ENCODE measurements around the gene RNF214.
A peak's percentile ranks its signal among the peaks of the same experiment; 100 is the strongest.

RNF214 gene

GRCh38 chr11:117313828-117314768 lies 81.6 kb downstream of the RNF214 start:
- H3K36me3 ChIP-seq (ENCODE audit: insufficient read depth, low read length) = no peaks in the 10 kb centered on the region
- no peaks in the 10 kb centered on the region for H3K9me2 ChIP-seq (replicated peaks; ENCODE audit: low read depth, low read length)
- no peak overlapping the region for H2AFZ ChIP-seq (ENCODE audit: low read length)
- TF ChIP-seq EZH2phosphoT487 (IDR thresholded peaks at IDR 0.05; ENCODE audit: borderline replicate concordance) = no peak
- TF ChIP-seq CTCF (conservative IDR thresholded peaks at IDR 0.05; ENCODE audit: low read length) = no peak
- no peaks in the 10 kb centered on the region for H4K20me1 ChIP-seq (ENCODE audit: insufficient read depth, low read length, poor library complexity, severe bottlenecking)
- H3F3A ChIP-seq (ENCODE audit: low read depth) = no peaks in the 10 kb centered on the region
- peaks cover 10% of the 10 kb centered on the region for H3K4me1 ChIP-seq (ENCODE audit: insufficient read depth, low read length, poor library complexity, severe bottlenecking)
- H3K4me3 ChIP-seq (ENCODE audit: low read length, poor library complexity, severe bottlenecking) = no peak overlapping the region
- peak overlapping the region; percentile 75 for H3K4me2 ChIP-seq (ENCODE audit: low read depth, low read length, poor library complexity, severe bottlenecking)
- H3K27me3 ChIP-seq (ENCODE audit: insufficient read depth, low read length, poor library complexity, severe bottlenecking) = no peaks in the 10 kb centered on the region
- 0 out of 2 replicates have a peak, but pooled peaks cover 5% of the 10 kb centered on the region for H3K79me2 ChIP-seq (ENCODE audit: insufficient read depth, low read length)
- H3K9me3 ChIP-seq (ENCODE audit: insufficient read depth, low read depth, low read length) = no peaks in the 10 kb centered on the region
- H3K9ac ChIP-seq (ENCODE audit: low read depth, low read length, poor library complexity, severe bottlenecking) = peak overlapping the region; percentile 82

GRCh38 chr11:117314840-117315239 lies 82.4 kb downstream of the RNF214 start:
- H3K9ac ChIP-seq (ENCODE audit: low read depth, low read length, poor library complexity, severe bottlenecking) = peak overlapping the region; percentile 82
- peak overlapping the region; percentile 75 for H3K4me2 ChIP-seq (ENCODE audit: low read depth, low read length, poor library complexity, severe bottlenecking)
- no peak overlapping the region for H2AFZ ChIP-seq (ENCODE audit: low read length)

More at GRCh38 chr11:117314840-117315239, 82.4 kb downstream of the RNF214 start:
- Histone ChIP-seq H3K9me3 (ENCODE audit: insufficient read depth, low read depth, low read length) (no peaks in the 10 kb centered on the region), H3K79me2 (ENCODE audit: insufficient read depth, low read length) (0 out of 2 replicates have a peak, but pooled peaks cover 5% of the 10 kb centered on the region), H3K4me1 (ENCODE audit: insufficient read depth, low read length, poor library complexity, severe bottlenecking) (peaks cover 10% of the 10 kb centered on the region), H3K36me3 (ENCODE audit: insufficient read depth, low read length) (no peaks in the 10 kb centered on the region), H3K27me3 (ENCODE audit: insufficient read depth, low read length, poor library complexity, severe bottlenecking) (no peaks in the 10 kb centered on the region), H3K4me3 (ENCODE audit: low read length, poor library complexity, severe bottlenecking) (peak overlapping the region; percentile 86), H4K20me1 (ENCODE audit: insufficient read depth, low read length, poor library complexity, severe bottlenecking) (no peaks in the 10 kb centered on the region), H3K9me2 (replicated peaks; ENCODE audit: low read depth, low read length) (no peaks in the 10 kb centered on the region), H3F3A (ENCODE audit: low read depth) (no peaks in the 10 kb centered on the region)
- TF ChIP-seq CTCF (conservative IDR thresholded peaks at IDR 0.05; ENCODE audit: low read length) (no peak), EZH2phosphoT487 (IDR thresholded peaks at IDR 0.05; ENCODE audit: borderline replicate concordance) (no peak)
